HFF-Myc (cell line): ENCODE results near the gene LCN10.

ENCODE experiments used
- DNase-seq: peaks from one replicate; pipeline ENCODE4 v3.0.0-alpha.2; 2011; ENCODE audit warnings: low read depth; ENCODE audit errors: extremely low read depth
- H3K4me3 ChIP-seq: replicated peaks from 2 replicates; pipeline ENCODE4 v1.5.1; 2011; ENCODE audit warnings: low read depth, mild to moderate bottlenecking, control low read depth, low read length
- CTCF ChIP-seq: IDR thresholded peaks from 2 replicates; pipeline ENCODE4 v1.5.1; 2012; ENCODE audit warnings: mild to moderate bottlenecking, low read depth, low read length, control low read depth; ENCODE audit errors: missing control alignments

Gene LCN10

GRCh38 chr9:136698635-136699246 lies 44.0 kb downstream of the LCN10 start:
- DNase-seq = no peak
- no peak overlapping the region for H3K4me3 ChIP-seq
- TF ChIP-seq CTCF = no peak

- no peak overlapping the region for H3K4me3 ChIP-seq
- TF ChIP-seq CTCF = no peak
- no peak for DNase-seq
Observed at GRCh38 chr9:136697821-136698526, 44.8 kb downstream of the LCN10 start.

- no peak overlapping the region for H3K4me3 ChIP-seq
- no peak for DNase-seq
- no peak for TF ChIP-seq CTCF
Observed at GRCh38 chr9:136697146-136697820, 45.5 kb downstream of the LCN10 start.

- no peak for DNase-seq
Observed at GRCh38 chr9:136696502-136696901, 46.2 kb downstream of the LCN10 start.

GRCh38 chr9:136695955-136696354 lies 46.8 kb downstream of the LCN10 start:
- no peak for TF ChIP-seq CTCF
- DNase-seq = no peak
- no peak overlapping the region for H3K4me3 ChIP-seq

More at GRCh38 chr9:136696502-136696901, 46.2 kb downstream of the LCN10 start:
- no peak for TF ChIP-seq CTCF
- no peak overlapping the region for H3K4me3 ChIP-seq

GRCh38 chr9:136695435-136695895 lies 47.3 kb downstream of the LCN10 start:
- no peak for TF ChIP-seq CTCF
- no peak overlapping the region for H3K4me3 ChIP-seq
- DNase-seq = no peak
